Central memory CD8-positive, alpha-beta T cell (primary cell): ENCODE data around the gene ZER1.
A peak's percentile ranks its signal among the peaks of the same experiment; 100 is the strongest.
"Not testable (repeated sequence)": the region's sequence is repeated elsewhere in the genome, so short reads cannot be mapped to it uniquely, and the experiment has no call there.

ENCODE experiments used
- ATAC-seq: fragments of 150-1000 bp; cut with Tn5 transposase; replicated peaks from 2 replicates; pipeline ENCODE4 v1.10.0; 2022; ENCODE audit warnings: mild to moderate bottlenecking, moderate FRiP score, moderate number of reproducible peaks; ENCODE audit not compliant: poor library complexity, severe bottlenecking; ENCODE audit errors: extremely low read depth
- DNase-seq, 2 donors: peaks; one replicate each; pipeline ENCODE4 v3.0.0; 2021; ENCODE audit warnings: low spot score in 2 of 2
- H3K27ac Mint-ChIP-seq: one replicate; pipeline ENCODE4 v1.8.0; 2022; ENCODE audit warnings: low read depth, mild to moderate bottlenecking, moderate library complexity, mixed read lengths
- H3K27me3 Mint-ChIP-seq: one replicate; pipeline ENCODE4 v1.8.0; 2022; ENCODE audit warnings: mixed read lengths
- H3K36me3 Mint-ChIP-seq: one replicate; pipeline ENCODE4 v1.8.0; 2022; ENCODE audit warnings: mild to moderate bottlenecking, moderate library complexity, mixed read lengths; ENCODE audit not compliant: insufficient read depth
- H3K4me1 Mint-ChIP-seq: one replicate; pipeline ENCODE4 v1.8.0; 2022; ENCODE audit warnings: mixed read lengths
- H3K4me3 Mint-ChIP-seq: one replicate; pipeline ENCODE4 v1.8.0; 2022; ENCODE audit warnings: mild to moderate bottlenecking, moderate library complexity, mixed read lengths
- H3K9me3 Mint-ChIP-seq: one replicate; pipeline ENCODE4 v1.8.0; 2022; ENCODE audit warnings: mixed read lengths

ZER1 gene

DNA sequence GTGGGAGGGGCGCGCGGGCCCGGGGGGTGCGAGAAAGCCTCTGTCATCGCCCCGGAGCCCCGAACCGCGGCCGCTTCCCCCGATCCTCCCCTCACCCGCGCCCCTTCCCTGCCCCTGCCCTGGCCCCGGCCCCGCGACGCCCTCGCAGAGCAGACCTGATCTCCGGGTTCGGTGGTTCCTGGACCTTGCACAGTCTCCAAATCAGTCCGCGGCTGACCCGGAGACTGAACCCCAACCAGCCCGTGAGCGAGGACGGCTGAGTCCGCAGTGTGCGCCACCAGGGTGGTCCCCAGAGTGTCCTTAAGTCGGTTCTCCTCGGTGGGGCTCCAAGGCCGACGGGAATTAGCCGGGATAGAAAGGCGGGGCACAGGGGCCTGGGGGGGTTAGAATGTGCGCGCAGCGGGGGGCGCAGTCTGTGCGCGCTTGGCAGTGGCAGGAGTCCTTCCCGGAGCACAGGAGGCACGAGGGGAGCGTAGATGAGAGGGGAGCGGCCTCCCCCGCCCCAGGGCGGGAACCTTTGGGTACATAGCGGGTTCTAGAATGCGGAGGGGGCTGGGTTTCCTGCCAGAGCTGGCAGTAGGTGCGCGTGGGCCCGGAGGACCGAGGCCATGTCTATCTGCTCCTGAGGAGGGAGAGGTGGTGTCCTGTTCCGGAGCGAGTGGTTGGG lies 68.6 kb downstream of the ZER1 start:
- H3K27me3 Mint-ChIP-seq = no peaks in the 10 kb centered on the region
- no peaks in the 10 kb centered on the region for H3K9me3 Mint-ChIP-seq
- DNase-seq (no peak), ATAC-seq (peak; percentile 46)
- peaks cover 19% of the 10 kb centered on the region for H3K4me1 Mint-ChIP-seq
- H3K36me3 Mint-ChIP-seq = peaks cover 11% of the 10 kb centered on the region
- peak overlapping the region; percentile 87 for H3K4me3 Mint-ChIP-seq
- peak overlapping the region; percentile 55 for H3K27ac Mint-ChIP-seq

DNA sequence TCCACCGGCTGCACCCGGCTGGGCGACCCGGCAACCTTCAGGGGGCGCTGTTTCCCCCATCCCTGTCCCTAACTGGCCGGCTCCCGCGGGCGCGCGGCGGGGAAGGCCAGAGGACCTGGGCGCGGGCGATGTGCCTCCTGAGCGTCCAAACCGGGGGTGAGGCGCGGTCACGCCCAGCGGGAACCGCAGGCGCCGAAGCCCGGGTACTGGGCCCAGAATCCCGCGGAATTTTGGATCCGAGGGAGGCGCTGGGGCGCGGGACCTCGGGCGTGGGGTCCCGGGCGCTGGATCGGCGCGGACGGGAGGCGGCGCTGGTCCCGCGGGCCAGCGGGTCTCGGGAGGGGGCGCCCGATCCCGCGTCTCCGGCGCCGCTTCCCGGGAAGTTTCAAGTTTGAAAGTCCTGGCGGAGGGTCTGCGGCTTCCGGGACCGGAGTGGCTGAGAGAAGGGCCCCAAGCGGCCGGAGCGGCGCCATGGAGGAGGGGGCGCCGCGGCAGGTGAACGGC lies 69.2 kb downstream of the ZER1 start, which contains the start of gene PKN3:
Gene PKN3, plus strand, starts transcription at position 59 of the 504 bp plus-strand sequence. Its CDS starts 413 bp downstream, at position 472.
- peak within 1 kb of the TSS; percentile 56 for H3K27ac Mint-ChIP-seq
- H3K9me3 Mint-ChIP-seq = no peaks in the 10 kb centered on the region
- DNase-seq (peak; percentile 77 to 89), ATAC-seq (peak; percentile 90)
- peak within 1 kb of the TSS; percentile 87 for H3K4me3 Mint-ChIP-seq
- H3K27me3 Mint-ChIP-seq = no peaks in the 10 kb centered on the region
- H3K4me1 Mint-ChIP-seq = peaks cover 19% of the 10 kb centered on the region
- H3K36me3 Mint-ChIP-seq = peaks cover 11% of the 10 kb centered on the region

DNA sequence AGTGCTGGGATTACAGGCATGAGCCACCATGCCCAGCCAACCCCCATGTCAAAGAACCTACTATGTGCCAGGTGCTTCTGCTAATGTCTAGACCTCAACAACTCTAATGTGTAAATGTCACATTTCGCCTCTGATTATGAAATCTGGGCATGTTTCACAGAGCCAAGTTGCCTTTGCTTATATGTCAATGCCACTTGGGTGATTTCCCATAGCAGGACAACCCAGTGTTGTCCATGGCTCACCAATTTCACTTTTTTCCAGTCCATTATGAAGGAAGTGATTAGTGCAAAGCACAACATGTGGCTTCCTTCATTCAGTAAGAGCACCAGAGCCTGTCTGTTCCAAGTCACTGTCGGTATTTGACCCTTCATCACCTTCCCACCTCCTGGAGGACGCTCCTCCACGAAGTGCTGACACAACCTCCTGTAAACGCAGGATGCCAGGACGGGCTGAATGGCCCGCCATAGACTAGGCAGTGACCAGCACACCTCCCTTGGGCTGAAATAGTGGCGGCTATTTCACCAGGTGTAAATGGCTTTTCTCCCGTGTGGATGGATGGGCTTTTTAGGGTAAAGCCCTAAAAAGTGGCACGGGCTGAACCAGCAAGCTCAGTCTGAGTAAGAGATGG lies 70.4 kb downstream of the ZER1 start:
- ATAC-seq (no peak), DNase-seq (no peak)
- no peak overlapping the region for H3K27ac Mint-ChIP-seq
- no peaks in the 10 kb centered on the region for H3K9me3 Mint-ChIP-seq
- H3K36me3 Mint-ChIP-seq = peaks cover 12% of the 10 kb centered on the region
- peak overlapping the region; percentile 87 for H3K4me3 Mint-ChIP-seq
- peaks cover 19% of the 10 kb centered on the region for H3K4me1 Mint-ChIP-seq
- no peaks in the 10 kb centered on the region for H3K27me3 Mint-ChIP-seq

DNA sequence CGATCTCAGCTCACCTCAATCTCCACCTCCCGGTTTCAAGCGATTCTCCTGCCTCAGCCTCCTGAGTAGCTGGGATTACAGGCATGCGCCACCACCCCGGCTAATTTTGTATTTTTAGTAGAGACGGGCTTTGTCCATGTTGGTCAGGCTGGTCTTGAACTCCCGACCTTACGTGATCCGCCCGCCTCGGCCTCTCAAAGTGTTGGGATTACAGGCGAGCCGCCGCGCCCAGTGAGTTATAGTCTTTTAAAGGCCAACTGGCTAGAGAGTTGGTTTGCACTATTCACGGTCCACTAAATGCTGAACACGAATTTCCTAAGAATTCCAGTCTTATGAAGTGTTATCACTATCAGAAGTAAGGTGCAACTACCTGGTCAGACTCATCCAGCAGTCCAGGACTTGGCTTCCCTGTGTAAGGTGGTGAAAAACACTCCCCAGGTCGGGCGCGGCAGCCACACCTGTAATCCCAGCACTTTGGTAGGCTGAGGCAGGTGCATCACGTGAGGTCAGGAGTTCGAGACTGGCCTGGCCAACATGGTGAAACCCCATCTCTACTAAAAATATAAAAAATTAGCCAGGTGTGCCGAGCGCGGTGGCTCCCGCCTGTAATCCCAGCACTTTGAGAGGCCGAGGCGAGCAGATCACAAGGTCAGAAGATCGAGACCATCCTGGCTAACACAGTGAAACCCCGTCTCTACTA lies 72.5 kb downstream of the ZER1 start:
- H3K4me3 Mint-ChIP-seq, DNase-seq, H3K9me3 Mint-ChIP-seq, ATAC-seq, H3K27me3 Mint-ChIP-seq, H3K27ac Mint-ChIP-seq: not testable (repeated sequence)
- peaks cover 28% of the 10 kb centered on the region for H3K36me3 Mint-ChIP-seq
- peaks cover 19% of the 10 kb centered on the region for H3K4me1 Mint-ChIP-seq

DNA sequence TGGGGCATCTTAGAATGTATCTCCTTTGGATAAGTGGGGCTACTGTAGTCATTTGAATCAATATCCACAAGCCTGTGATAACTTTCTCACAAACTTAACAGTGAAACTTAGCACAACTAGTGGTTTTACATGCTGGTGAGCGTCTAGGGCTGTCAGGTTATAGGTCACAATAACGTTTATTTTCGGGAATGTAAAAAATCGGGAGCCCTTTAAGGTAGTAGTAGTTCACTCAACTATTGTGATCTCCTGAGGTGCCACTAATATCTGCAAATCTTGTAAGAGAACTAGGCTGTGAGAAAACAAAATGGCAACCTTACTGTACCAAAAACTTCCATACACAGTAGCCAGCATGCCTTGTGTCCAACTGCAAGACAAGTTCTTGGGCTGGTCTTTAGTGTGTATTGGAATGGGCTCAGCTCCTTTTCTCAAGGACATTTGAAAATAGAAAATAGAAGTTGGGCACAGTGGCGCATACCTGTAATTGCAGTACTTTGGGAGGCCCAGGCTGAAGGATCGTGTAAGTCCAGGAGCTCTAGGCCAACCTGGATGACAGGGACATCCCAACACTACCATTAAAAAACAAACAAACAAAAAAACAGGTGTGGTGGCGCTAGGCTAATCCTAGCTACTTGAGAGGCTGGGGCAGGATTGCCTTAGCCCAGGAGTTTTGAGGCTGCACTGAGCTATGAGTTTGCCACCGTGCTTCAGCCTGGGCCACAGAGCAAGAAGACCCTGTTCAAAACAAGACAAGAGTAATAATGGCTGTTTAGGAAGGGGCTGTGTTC lies 74.6 kb downstream of the ZER1 start:
- no peak for ATAC-seq
- H3K27ac Mint-ChIP-seq = no peak overlapping the region
- no peak overlapping the region for H3K4me3 Mint-ChIP-seq
- peaks cover 44% of the 10 kb centered on the region for H3K36me3 Mint-ChIP-seq
- H3K27me3 Mint-ChIP-seq = no peaks in the 10 kb centered on the region
- peaks cover 19% of the 10 kb centered on the region for H3K4me1 Mint-ChIP-seq
- no peaks in the 10 kb centered on the region for H3K9me3 Mint-ChIP-seq
- no peak for DNase-seq

DNA sequence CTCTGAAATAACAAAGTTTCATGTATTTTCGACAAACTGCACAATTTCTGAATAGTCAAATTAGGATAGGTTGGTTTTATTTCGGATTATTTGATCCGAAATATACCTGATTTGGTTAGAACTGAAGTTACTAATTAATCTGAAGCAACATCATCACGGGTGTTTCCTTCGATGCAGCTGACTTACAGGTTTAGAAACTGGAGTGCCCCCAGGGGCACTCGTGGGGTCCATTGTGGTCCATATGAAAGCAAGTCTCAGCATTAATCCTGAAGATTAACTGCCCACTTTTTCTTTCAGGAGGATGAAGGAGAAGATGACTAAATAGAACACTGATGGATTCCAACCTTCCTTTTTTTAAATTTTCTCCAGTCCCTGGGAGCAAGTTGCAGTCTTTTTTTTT lies 77.4 kb downstream of the ZER1 start:
- ATAC-seq = no peak
- Mint-ChIP-seq H3K27ac (peak overlapping the region; percentile 46), H3K27me3 (no peaks in the 10 kb centered on the region), H3K4me3 (no peak overlapping the region), H3K9me3 (no peaks in the 10 kb centered on the region), H3K4me1 (peaks cover 25% of the 10 kb centered on the region), H3K36me3 (peaks cover 56% of the 10 kb centered on the region)
- DNase-seq = no peak

DNA sequence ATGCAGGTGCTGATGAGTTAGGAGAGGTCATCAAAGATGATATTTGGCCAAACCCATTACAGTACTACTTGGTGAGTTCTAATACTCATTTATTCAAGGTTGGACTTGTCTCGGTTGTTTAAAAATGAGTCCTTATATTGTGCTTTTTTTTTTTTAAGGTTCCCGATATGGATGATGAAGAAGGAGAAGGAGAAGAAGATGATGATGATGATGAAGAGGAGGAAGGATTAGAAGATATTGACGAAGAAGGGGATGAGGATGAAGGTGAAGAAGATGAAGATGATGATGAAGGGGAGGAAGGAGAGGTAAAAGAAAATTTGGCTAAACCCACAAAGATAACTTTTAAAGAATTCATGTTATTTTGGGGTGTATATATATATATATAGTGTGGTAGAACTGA lies 78.0 kb downstream of the ZER1 start:
- Mint-ChIP-seq H3K36me3 (peaks cover 56% of the 10 kb centered on the region), H3K27ac (peak overlapping the region; percentile 44), H3K4me1 (peaks cover 25% of the 10 kb centered on the region)
- not testable (repeated sequence) for ATAC-seq, H3K4me3 Mint-ChIP-seq, DNase-seq, H3K9me3 Mint-ChIP-seq, H3K27me3 Mint-ChIP-seq

DNA sequence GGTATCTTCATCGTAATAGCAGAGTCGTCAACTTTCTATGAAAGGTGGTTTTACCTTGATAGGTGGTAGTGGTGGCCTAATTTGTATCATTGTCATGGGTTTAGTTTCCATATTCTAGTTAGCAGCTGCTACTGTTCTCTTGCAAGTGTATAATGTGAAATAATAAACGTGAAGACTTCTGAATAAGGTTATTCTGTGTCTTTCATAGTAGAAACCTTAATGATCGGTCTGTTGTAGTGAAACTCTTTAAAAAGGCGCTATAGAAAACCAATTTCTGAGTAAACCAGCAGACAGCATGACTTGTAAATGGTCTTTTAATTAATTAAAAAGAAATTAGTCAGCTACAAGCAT lies 81.1 kb downstream of the ZER1 start:
- Mint-ChIP-seq H3K9me3 (no peaks in the 10 kb centered on the region), H3K27ac (peak overlapping the region; percentile 89), H3K4me1 (peaks cover 42% of the 10 kb centered on the region), H3K36me3 (peaks cover 50% of the 10 kb centered on the region), H3K27me3 (no peaks in the 10 kb centered on the region), H3K4me3 (peak overlapping the region; percentile 90)
- no peak for ATAC-seq
- DNase-seq = no peak

DNA sequence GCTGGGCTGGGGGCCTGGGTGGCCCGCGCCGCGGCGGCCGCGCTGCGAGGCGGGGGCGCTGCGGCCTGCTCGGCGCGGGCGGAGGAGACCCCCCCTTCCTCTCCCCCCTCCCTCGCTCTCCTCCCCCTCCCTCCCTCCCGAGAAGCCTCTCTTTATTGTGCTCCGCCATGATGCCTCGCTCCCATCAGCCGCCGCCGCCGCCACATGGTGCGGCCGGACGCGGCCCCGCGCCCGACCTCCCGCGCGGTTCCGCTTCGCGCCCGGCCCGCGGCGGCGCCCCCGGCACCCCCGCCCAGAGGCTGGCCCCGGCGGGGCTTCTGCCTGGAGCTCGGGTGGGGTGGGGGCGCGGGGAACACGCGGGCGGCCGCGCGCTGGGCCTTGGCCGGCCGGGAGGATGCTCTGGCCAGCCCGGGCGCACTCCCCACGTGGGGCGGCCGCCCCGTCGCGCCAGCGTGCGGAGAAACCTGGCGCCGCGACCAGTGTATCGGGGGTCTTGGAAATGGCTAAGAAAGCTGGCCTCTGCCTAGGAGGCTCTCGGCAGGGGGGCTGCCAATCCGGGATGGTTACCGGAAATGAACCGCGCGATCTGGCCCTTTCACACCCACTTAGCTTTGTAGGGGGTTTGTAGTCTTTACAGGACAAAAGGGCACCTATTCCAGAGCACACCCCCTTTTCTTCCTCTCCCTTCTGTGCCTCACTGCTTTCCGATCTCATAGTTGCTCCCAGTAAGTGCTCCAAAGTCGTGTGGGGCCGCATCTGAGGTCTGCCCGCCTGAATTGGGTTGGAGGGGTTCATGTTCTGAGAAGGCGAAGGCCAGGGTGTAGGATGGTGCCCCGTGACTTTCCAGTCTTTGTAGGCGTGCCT lies 81.7 kb downstream of the ZER1 start:
- DNase-seq (no peak), ATAC-seq (no peak)
- Mint-ChIP-seq H3K36me3 (peaks cover 46% of the 10 kb centered on the region), H3K9me3 (no peaks in the 10 kb centered on the region), H3K4me1 (peaks cover 48% of the 10 kb centered on the region), H3K27me3 (no peaks in the 10 kb centered on the region), H3K27ac (peak overlapping the region; percentile 89), H3K4me3 (peak overlapping the region; percentile 90)

DNA sequence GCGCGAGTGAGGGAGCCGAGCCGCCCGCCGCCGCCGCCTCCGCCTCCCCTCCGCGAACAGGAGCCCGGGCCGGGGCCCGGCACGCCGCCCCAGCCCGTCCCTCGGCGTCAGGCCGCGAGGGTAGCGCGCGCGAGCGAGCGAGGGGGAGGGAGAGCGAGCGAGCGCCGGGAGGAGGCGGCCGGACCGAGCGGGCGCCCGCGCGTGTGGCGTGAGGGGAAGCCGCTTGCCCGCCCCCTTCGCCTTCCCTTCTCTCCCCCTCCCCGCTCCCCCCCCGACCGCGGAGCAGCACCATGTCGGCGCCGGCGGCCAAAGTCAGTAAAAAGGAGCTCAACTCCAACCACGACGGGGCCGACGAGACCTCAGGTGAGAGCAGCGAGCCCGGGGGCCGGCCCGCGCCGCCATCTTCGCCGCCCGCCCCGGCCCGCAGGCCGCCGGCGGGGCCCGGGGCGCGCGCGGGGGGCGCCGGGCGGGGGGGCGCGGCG lies 82.4 kb downstream of the ZER1 start:
- Mint-ChIP-seq H3K9me3 (no peaks in the 10 kb centered on the region), H3K27ac (no peak overlapping the region), H3K36me3 (peaks cover 42% of the 10 kb centered on the region), H3K27me3 (no peaks in the 10 kb centered on the region), H3K4me1 (peaks cover 55% of the 10 kb centered on the region), H3K4me3 (peak overlapping the region; percentile 81)
- DNase-seq (no peak), ATAC-seq (peak; percentile 11)

DNA sequence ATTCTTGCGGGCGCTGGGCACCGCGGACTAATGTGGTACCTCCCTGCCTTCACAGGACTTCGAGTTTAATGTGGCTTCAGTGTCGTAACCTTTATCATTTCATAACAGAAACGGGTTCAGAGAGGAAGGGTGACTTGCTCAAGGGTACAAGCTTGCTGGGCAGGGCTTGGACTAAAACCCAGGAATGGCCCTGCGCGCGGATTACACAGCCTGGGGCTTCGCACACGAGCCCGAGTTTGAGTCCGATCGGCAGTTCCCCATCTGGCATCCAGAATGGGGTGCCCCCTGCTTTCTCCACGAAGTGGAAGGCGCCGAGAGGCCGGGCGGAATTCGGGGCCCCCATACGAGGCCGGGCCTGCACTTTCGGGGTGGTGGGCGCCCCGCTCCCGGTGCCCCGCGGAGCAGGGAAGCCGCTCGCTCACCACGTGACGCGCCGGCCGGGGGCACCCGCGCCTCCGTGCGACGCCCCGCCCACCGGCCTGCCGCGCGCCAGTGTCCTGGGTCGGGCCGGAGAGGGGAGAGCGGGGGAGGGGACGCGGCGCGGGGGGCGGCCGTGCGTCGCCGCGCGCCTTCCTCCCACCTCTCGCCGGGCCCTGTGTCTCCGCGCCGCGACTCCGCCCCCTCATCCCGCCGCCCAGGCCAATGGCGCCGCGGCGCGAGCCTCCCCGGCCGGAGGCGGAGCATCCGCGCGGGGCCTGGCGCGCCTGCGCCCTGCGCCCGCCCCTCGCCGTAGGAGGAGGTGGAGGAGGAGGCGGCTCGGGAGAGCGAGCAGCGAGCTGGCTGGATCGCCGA lies 83.0 kb downstream of the ZER1 start, which contains the start of gene SET:
Gene SET, plus strand, starts transcription at position 722 of the 792 bp plus-strand sequence. CDS start 361 bp downstream, outside the sequence.
- H3K36me3 Mint-ChIP-seq = peaks cover 40% of the 10 kb centered on the region
- H3K4me3 Mint-ChIP-seq = peak within 1 kb of the TSS; percentile 90
- peak; percentile 76 to 89 for DNase-seq
- no peaks in the 10 kb centered on the region for H3K9me3 Mint-ChIP-seq
- H3K4me1 Mint-ChIP-seq = peaks cover 58% of the 10 kb centered on the region
- no peaks in the 10 kb centered on the region for H3K27me3 Mint-ChIP-seq
- H3K27ac Mint-ChIP-seq = peak within 1 kb of the TSS; percentile 89
- peak; percentile 76 for ATAC-seq
